ENCODE data around the gene OTOP3.

Gene OTOP3, protein sequence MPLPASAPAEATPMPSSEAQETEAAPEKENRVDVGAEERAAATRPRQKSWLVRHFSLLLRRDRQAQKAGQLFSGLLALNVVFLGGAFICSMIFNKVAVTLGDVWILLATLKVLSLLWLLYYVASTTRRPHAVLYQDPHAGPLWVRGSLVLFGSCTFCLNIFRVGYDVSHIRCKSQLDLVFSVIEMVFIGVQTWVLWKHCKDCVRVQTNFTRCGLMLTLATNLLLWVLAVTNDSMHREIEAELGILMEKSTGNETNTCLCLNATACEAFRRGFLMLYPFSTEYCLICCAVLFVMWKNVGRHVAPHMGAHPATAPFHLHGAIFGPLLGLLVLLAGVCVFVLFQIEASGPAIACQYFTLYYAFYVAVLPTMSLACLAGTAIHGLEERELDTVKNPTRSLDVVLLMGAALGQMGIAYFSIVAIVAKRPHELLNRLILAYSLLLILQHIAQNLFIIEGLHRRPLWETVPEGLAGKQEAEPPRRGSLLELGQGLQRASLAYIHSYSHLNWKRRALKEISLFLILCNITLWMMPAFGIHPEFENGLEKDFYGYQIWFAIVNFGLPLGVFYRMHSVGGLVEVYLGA

DNA sequence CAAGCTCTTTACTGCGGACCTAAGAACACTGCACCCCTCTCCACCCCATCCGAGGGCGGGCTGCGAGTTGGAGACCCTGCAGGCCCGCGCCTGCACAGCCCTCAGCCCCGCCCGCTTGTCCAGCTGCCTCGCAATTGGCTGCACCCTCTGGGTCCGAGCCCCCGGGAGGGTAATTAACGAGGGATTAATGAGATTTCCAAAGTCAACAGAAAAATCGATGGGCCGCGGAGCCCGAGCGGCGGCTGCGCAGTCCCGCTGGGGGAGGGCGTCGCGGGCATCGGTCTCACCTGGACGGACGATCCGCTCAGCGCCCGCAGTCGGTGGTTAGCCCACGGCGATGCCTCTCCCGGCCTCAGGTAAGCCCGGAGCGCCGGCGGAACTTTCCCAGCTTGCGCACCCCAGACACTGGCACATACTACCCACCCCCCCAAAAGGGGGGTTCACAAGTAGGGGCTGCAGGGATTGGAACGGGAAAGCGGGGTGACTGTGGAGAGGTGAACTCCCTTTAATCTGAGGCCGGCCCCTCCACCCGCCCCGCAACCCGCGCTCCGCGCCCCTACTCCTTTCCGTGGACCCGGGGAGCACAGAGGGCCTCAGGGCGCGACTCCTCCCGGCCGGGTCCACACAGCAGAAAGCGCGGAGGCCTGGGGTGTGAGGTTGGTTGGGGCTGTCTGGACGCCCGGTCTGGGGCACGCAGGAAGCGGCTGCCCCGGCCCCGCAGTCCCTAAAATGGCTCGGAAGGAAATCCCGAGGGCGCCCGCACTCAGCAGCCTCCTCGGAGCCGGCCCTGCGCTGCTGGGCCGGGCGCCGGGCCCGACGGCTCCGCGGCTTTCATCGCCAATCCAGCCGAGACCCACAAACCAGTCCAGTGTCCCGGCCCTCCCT, at the start of gene OTOP3:
Gene OTOP3 (plus strand): TSS at position 314 of the 885 bp plus-strand sequence. CDS start 24 bp downstream, at position 338.
- no peak for DNase-seq (ENCODE audit: low read depth)
- TF ChIP-seq, protein P1, sequence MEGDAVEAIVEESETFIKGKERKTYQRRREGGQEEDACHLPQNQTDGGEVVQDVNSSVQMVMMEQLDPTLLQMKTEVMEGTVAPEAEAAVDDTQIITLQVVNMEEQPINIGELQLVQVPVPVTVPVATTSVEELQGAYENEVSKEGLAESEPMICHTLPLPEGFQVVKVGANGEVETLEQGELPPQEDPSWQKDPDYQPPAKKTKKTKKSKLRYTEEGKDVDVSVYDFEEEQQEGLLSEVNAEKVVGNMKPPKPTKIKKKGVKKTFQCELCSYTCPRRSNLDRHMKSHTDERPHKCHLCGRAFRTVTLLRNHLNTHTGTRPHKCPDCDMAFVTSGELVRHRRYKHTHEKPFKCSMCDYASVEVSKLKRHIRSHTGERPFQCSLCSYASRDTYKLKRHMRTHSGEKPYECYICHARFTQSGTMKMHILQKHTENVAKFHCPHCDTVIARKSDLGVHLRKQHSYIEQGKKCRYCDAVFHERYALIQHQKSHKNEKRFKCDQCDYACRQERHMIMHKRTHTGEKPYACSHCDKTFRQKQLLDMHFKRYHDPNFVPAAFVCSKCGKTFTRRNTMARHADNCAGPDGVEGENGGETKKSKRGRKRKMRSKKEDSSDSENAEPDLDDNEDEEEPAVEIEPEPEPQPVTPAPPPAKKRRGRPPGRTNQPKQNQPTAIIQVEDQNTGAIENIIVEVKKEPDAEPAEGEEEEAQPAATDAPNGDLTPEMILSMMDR (IDR thresholded peaks at IDR 0.05; ENCODE audit: control insufficient read depth, insufficient read depth, low read depth, low read length, missing control alignments), result no peak
- H3K4me3 ChIP-seq (ENCODE audit: control insufficient read depth, low read depth, low read length), result no peak within 1 kb of the TSS

DNA sequence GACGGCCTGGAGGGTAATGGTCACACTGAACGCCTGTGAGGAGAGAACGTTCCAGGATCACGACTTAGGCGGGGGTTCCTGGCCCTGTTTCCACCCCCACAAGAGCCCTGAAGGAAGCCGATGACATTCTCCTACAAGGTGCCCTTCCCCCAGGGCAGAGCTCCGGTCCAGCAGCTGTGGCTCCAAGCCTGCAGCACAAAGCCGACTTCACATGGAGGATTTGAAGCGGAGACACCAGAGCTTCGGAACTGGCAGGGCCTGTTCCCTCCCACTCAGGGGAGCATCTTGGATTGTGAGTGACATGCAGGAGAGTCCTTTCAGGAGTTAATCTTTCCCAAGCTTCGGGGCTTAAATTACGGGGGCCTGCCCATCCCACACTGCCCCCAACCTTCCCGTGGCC, 47.2 kb upstream of the OTOP3 start:
- no peak overlapping the region for H3K4me3 ChIP-seq (ENCODE audit: control insufficient read depth, low read depth, low read length)
- DNase-seq (ENCODE audit: low read depth), result no peak
- TF ChIP-seq, protein P1 (IDR thresholded peaks at IDR 0.05; ENCODE audit: control insufficient read depth, insufficient read depth, low read depth, low read length, missing control alignments), result no peak

DNA sequence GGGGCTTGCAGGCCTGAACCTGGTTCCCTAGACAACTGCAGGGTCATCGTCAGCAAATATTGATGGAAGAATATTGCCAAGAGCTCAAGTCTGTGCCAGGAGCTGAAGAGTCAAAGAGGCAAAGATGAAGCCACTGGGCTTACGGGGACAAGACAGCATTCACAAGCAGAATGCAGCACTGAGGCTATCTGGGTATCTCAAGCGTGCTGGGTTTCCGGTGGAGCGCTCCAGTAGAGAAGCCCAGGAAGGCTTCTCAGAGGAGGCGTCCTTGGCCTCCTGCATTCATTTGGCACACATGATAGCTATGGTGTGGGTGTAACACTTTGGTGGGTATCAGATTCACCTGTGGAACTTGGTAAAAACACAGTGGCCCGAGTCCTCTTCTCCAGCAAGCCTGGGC, 45.1 kb upstream of the OTOP3 start:
- DNase-seq (ENCODE audit: low read depth), result no peak
- TF ChIP-seq, protein P1 (IDR thresholded peaks at IDR 0.05; ENCODE audit: control insufficient read depth, insufficient read depth, low read depth, low read length, missing control alignments), result no peak
- H3K4me3 ChIP-seq (ENCODE audit: control insufficient read depth, low read depth, low read length), result no peak overlapping the region

DNA sequence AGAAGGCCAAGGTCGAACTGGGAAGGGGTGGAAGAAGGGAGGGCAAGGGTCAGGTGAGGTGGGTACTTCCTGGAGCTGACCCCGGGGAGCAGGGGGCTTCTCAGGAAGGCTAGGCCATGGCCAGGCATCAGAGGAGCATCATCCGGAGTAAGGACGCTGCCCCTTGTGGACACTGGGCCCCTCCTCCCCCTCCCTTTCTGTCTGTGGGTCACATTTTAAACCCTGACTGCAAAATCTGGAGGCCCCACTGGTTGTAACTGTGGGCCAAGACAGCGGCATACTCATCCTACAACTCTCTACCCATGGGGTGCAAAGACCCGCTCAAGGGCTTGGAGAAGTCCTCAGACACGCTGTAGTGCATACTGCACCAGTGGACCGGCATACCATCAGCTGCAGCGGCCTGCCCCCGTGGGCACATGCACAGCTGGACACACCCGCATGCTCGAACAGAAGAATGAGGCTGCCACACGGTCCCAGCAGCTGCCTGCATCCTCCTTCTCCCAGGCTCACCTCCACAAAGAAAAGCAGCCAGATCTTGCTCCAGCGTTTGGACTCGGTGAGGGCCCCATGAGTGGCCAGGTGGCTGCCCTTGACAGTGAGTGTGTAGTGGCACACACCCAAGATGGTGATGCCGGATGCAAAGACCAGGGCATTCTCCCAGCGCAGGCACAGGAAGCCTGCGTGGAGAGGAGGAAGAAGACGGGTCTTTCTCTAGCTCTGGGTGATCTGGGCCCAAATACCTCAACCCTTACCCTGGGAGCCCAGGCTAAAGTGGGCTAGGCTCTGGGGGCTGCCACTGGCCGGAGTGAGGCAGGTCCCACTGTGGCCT, 43.5 kb upstream of the OTOP3 start:
- no peak for DNase-seq (ENCODE audit: low read depth)
- TF ChIP-seq, protein P1 (IDR thresholded peaks at IDR 0.05; ENCODE audit: control insufficient read depth, insufficient read depth, low read depth, low read length, missing control alignments), result no peak
- no peak overlapping the region for H3K4me3 ChIP-seq (ENCODE audit: control insufficient read depth, low read depth, low read length)

DNA sequence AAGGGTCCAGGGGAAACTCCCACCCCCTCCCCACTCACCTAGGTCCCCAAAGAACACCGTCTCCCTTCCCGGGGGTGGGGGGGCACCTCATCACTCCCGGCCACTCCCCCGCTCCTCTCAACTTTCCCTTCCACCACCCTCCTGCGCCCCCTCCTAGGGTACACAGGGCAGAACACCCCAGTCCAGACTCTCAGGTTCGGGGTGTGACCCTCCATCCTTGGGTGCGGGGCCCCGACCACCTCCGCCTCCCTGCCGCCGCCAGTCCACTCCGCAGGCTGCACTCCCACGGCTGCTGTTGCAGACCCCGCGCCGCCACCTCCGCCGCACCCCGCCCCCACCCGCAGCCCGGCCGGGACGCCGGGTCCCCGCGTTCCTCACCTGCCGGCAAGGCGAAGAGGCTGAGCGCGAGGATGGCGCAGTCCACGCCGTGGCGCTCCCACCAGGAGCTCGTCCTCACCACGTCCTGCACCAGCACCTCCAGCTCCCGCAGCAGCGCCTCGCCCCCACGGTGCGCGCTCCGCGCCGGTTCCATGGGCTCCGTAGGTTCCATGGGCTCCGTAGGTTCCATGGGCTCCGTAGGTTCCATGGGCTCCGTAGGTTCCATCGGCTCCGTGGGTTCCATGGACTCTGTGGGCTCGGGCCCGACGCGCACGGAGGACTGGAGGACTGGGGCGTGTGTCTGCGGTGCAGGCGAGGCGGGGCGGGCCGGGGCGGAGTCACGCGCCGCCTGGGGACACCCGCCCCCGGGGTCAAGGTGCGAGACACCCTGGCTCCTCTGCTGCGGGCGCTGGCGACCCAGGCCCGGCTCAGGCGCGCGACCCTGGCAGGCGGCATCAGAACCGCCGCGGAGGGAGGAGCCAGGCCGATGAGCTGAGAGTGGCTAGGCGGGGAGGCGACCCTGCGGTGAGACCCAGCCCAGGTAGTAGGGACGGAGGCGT, 42.5 kb upstream of the OTOP3 start, which contains the start of gene FADS6:
Gene FADS6 (minus strand): TSS at position 660 of the 938 bp plus-strand sequence. CDS start 38 bp downstream, at position 622.
- no peak within 1 kb of the TSS for H3K4me3 ChIP-seq (ENCODE audit: control insufficient read depth, low read depth, low read length)

More for the DNA sequence above, 42.5 kb upstream of the OTOP3 start, which contains the start of gene FADS6:
- DNase-seq (ENCODE audit: low read depth), result no peak
- TF ChIP-seq, protein P1 (IDR thresholded peaks at IDR 0.05; ENCODE audit: control insufficient read depth, insufficient read depth, low read depth, low read length, missing control alignments), result no peak
